GM19372 (cell line): ENCODE measurements around the gene BLVRB.

Source experiments
- ATAC-seq: cut with Tn5 transposase; IDR thresholded peaks from one replicate; pipeline ENCODE4 v1.9.1; 2021; ENCODE audit warnings: mild to moderate bottlenecking, low read depth, moderate library complexity; ENCODE audit not compliant: unreplicated experiment

BLVRB gene

DNA sequence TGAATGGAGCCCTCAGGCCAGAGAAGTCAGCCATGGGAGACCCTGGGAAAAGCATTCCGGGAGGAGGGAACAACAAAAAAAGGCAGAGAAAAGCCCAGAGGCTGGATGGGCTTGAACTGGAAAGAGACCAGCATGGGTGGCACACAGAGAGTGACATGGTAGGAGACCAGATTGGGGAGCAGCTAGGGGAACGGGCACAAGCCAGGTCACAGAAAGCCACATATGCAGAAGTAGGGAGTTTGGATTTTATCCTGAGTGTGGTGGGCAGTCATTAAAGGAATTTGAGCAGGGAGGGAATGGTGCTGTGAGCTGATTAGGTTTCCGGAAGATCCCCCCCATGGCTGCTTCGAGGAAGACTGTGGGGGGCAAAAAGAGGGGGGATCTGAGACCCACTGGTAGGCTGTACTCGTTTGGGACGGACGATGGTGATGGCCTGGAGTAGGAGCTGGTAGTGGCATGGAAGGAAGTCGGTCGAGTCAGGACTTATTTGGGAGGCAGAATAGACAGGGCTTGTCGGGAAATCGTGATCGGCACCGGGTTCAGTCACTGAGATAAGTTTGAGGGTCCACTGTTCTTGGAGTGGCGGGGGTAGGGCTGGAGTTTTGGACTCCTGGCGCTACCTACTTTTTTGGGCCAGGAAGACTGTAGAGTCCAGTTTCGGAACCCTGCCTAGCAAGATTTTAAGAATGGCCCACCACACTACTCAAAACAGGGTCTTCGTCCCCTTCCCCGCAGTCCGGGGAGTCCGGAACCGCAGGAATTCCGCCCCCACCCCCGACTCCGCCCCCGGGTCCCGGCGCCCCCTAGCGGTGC is 40.7 kb downstream of the BLVRB start:
- ATAC-seq = no peak

GRCh38 chr19:40423938-40424337 is 41.6 kb downstream of the BLVRB start:
- ATAC-seq = no peak

DNA sequence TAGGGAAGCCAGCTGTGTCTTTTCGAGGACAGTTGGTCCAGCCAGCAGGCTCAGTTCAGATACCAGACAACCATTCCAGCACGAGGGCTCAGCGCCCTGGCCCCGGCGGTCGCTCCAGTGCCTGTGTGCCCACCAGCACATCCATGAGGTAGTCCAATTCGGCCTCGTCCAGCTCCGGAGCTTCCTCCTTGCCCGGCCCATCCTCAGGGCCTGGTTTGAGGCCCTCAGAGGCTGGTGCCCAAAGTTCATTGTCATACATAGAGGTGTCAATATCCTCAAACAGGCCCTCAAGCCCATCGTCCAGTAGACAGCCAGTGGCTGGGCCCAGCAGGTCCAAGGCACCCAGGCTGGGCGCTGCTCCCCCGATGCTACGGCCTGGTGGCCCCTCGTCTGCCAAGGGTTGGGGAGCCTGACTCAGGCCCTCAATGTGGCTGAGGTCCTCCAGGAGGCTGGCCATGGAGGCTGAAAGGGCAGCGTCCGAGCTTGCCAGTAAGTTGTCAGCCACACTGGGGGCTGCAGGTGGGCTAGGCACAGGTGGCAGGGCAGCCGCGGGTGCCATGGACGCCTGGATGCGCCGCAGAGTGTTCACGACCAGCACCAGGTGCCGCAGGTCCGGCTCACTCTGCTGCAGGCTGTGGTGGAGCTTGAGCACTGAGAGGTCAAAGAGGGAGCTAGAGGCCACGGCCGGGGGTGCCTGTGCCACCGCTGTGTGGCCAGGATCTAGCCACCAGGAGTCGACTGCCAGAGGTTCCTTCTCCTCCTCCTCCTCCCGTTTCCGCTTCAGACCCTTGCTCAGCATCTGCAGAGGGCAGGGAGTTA is 42.6 kb downstream of the BLVRB start:
- no peak for ATAC-seq

GRCh38 chr19:40421993-40422747 is 43.4 kb downstream of the BLVRB start:
- ATAC-seq = no peak

DNA sequence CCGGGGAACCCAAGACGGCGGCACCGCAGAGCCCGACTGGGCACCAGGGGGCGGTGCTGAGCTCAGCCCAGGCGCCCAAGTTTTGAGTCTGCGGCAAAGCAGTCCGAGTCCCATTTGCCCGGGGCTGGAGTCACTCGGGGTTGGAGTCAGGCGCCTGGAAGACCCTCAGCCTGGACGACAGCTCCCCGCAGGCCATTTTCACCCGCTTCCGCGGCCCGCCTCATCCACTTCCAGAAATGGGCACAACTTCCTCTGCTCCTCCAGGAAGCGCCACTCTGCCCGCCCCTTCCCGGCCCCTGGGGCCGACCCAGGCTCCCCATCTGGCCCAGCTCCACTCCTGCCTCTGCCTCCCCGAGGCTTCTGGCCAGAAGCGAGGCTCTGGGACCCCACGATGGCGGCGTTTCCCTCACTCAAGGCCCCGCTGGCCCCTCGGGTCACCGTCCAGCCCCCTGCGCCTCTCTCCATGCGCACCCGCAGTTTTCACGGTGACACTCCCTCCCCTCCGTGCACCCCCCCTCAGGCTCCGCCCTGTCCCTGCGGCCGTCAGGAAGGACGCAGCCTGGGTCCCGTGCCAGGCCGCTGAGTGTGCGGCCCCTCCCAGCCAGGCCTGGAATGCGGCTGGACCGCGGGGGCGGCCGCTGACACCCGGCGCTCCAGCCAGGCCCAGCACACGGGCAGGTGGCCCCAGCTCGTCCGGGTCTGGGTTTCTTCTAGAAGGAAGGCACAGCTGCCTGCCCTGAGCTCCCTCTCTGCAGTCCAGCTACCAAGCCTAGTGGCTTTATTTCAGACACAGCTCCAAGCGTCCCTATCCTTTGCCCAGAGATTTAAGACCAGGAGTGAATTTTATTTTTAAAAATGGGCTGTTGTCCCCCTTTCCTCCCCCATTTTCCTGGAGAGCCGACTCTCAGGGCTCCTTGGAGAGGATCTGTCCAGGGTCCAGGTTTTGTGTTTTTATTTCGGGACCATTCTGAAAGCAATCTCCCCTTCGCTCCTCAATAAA is 44.5 kb downstream of the BLVRB start:
- no peak for ATAC-seq

- no peak for ATAC-seq
Observed at GRCh38 chr19:40420451-40420765, 45.1 kb downstream of the BLVRB start.

- ATAC-seq = no peak
Observed at GRCh38 chr19:40419780-40420179, 45.8 kb downstream of the BLVRB start.

DNA sequence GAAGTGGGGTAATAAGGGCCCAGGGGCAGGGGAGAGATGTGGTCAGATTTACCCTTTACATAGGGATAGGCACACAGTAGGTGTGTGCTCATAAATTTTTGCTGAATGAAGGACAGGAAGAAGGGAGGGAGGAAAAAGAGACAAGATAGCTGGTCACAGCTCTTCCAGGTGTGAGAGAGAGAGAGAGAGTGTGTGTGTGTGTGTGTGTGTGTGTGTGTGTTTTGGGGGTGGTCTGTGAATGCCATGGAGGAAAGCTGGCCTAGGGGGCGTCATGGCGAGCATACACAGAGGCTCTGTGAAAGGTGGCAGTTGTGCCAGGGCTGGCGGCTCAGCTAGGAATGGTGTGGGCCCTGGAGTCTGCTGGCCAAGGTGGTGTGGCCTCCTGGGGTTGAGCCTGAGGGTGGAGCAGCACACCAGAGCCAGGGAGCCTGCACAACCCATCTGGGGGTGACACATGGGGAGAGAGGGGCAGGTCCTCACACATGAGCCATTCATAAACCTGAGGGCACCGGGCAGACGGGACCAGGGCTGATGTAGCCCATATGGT is 46.4 kb downstream of the BLVRB start:
- ATAC-seq = no peak

DNA sequence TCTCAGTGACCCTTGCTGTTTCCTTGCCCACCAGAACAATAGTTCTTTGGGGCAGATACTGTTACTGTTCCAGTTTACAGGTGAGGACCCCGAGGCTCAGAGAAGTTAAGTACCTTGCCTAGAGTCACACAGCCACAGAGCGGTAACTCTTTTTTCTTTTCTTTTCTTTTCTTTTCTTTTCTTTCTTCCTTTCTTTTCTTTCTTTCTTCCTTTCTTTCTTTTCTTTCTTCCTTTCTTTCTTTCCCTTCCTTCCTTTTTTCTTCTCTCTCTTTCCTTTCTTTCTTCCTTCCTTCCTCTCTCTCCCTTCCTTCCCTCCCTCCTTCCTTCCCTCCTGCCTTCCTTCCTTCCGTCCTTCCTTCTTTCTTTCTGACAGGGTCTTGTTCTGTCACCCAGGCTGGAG is 47.5 kb downstream of the BLVRB start:
- no peak for ATAC-seq

GRCh38 chr19:40417643-40417981 is 47.9 kb downstream of the BLVRB start:
- ATAC-seq = no peak

DNA sequence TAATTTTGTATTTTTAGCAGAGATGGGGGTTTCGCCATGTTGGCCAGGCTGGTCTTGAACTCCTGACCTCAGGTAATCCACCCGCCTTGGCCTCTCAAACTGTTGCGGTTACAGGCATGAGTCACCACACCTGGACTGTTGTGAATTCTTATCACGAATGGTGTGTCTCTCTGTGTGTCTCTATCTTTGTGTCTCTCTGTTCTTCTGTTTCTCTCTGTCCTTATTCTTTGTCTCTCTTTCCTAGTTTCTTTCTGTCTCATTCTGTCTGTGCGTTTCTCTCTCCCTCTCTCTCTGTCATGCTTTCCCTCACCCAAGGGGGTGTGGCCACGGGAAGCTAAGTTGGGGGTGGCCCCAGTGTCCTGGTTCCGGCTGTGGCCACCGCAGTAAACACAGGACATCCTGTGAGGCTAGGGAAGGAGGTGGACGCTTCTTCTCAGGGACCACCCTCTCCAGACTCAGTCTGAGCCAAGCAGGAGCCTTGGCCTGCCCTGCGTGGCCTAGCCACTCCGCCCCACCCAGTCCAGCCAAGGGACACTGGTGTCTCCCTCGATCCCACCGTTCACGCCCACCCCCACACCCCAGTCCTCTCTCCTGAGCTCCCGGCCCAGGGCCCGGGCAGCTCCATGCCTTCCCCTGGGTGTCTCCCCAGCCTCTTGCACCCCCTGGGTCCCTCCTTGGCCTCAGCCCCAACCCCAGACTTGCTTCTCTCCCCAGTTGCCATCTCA is 48.5 kb downstream of the BLVRB start:
- no peak for ATAC-seq

DNA sequence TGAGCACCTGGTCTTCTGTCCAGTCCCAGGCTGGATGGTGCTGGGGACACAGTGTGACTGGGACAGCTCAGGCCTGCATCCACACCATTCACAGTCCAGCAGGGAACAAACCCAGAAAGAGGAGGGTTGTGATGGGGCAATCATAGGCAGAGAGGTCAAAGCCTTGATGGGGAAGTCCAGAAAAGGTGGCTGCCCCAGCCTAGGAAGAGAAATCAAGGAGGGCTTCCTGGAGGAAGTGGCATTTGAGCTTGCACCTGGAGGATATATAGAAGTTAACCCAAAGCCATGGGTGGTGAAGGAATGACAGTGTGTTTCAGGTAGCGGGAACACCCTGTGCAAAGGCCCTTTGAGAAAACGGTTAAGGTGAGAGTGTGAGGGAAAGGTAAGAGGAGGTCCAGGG is 49.8 kb downstream of the BLVRB start:
- ATAC-seq = no peak

GRCh38 chr19:40414542-40415535 is 50.7 kb downstream of the BLVRB start:
- ATAC-seq = no peak

- ATAC-seq = no peak
Observed at GRCh38 chr19:40413291-40413845, 52.2 kb downstream of the BLVRB start, which contains the start of gene PRX. TSS of gene PRX (minus strand) at chr19:40413378. CDS start at chr19:40407932, 5,446 bp downstream.

GRCh38 chr19:40412866-40413265 is 52.7 kb downstream of the BLVRB start:
- no peak for ATAC-seq

DNA sequence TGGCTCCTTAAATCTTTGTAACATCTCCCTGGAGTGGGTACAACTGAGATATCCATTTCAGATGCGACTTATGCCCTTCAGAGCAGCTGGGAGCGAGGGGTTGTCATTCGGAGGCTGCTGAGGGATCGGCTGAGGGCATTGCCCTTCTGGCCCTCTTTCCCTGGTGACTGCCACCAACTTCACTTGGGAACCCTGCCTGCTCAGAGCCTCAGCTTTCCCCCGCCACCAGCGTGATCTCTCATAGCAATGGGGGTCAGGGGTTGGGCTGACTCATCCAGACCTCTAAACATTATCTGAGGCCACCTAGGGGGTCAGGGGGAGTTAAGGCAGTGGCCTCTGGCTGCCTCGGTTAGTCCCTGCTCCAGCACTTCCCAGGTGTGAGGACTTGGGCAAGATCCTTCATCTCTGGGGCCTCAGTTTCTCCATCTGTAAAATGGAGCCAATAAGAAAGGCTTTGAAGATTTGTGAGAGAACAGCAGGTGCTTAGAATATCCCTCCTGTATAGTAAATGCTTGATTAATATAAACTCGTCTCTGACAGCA is 53.5 kb downstream of the BLVRB start:
- no peak for ATAC-seq

DNA sequence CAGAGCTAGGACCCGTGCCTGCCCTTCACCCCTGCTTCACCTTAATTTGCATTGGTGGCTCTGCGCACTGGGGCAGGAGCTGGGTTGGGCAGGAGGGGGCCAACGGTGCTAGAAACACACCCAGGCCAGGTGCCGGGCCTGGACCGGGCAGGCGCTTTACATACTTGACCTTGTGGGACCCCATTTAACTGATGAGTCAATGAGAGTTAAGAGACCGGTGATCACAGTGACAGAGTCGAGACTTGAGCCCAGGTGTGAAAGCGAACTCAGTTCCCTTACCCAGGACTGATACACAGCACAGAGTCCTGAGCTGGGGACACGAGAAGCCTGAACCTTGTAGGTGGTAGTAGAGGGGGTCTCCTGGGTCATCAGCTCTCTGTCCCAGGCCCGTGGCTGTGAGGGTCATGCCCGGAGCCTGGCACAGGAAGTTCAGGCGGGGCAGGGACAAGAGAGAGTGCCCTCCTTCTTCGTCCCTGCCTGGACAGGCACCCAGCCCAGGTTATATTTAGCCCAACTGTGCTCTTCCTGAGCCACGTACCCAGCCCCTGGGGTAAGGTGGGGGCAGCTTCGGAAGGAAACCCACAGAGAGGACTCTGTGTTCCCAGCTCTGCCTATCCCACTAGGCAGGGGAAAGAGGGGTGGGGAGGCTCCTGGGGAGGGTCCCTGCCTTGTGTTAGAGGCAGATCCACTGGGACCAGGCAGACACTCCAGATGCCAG is 54.3 kb downstream of the BLVRB start:
- ATAC-seq = no peak
